Dendritic cell treated with granulocyte-macrophage colony-stimulating factor and Interleukin-4, amounts not matched to agents 40 ng/mL and 50 ng/mL, for 4 days (primary cell): ENCODE results near the gene UBE2V1.

Experiments used
- H3K27ac Mint-ChIP-seq: one replicate; pipeline ENCODE4 v1.8.0; 2022; ENCODE audit warnings: mild to moderate bottlenecking, mixed read lengths
- H3K27me3 Mint-ChIP-seq: one replicate; pipeline ENCODE4 v1.8.0; 2022; ENCODE audit warnings: mild to moderate bottlenecking, mixed read lengths
- H3K36me3 Mint-ChIP-seq: one replicate; pipeline ENCODE4 v1.8.0; 2022; ENCODE audit warnings: low read depth, mixed read lengths
- H3K4me1 Mint-ChIP-seq: one replicate; pipeline ENCODE4 v1.8.0; 2022; ENCODE audit warnings: low read depth, mixed read lengths
- H3K4me3 Mint-ChIP-seq: one replicate; pipeline ENCODE4 v1.8.0; 2022; ENCODE audit warnings: mild to moderate bottlenecking, moderate library complexity, mixed read lengths
- H3K9me3 Mint-ChIP-seq: one replicate; pipeline ENCODE4 v1.8.0; 2022; ENCODE audit warnings: mixed read lengths
- intact Hi-C: fragments of 100-400 bp; cut with micrococcal nuclease; formaldehyde crosslinking; loops from one replicate; pipeline ENCODE4 v1.15.0; 2022

UBE2V1 gene

DNA sequence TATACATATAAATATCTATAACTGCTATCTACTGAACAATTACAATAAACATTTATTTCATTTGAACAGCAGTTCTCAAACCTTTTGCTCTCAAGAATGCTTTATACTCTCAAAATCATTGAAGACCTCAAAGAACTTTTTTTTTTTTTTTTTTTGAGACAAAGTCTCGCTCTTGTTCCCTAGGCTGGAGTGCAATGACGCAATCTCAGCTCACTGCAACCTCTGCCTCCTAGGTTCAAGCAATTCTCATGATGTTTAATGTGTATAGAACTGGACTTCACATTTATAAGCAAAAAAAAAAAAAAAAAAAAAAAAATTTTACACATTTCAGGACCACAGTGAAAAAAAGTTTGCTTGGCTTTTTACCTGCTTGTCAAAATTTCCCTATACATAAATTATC is 11.7 kb downstream of the UBE2V1 start:
- Mint-ChIP-seq H3K27me3 (no peaks in the 10 kb centered on the region), H3K27ac (no peak overlapping the region), H3K4me1 (peaks cover 42% of the 10 kb centered on the region), H3K36me3 (peaks cover 31% of the 10 kb centered on the region), H3K9me3 (no peaks in the 10 kb centered on the region), H3K4me3 (no peak overlapping the region)
- intact Hi-C loops: no loop called here

DNA sequence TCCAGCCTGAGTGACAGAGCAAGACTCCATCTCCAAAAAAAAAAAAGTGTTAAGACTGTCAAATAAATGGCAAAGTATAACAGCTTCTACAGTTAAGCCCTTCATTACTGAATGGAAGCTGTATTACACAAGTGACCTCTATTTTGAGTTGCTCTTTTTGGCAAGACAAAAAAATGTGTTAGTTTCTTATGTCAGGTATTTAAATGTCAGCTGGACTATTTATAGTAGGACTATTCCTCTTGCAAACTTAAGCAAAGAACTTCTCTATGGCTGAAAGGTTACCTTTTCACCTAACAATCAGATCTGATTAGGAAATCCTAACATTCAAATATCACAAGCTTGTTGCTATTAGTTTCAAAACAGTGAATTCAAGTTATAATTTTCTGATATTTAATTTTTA is 12.4 kb downstream of the UBE2V1 start:
- Mint-ChIP-seq H3K4me1 (peaks cover 42% of the 10 kb centered on the region), H3K4me3 (no peak overlapping the region), H3K9me3 (no peaks in the 10 kb centered on the region), H3K27ac (no peak overlapping the region), H3K27me3 (no peaks in the 10 kb centered on the region), H3K36me3 (peaks cover 38% of the 10 kb centered on the region)
- intact Hi-C loops: no loop called here

DNA sequence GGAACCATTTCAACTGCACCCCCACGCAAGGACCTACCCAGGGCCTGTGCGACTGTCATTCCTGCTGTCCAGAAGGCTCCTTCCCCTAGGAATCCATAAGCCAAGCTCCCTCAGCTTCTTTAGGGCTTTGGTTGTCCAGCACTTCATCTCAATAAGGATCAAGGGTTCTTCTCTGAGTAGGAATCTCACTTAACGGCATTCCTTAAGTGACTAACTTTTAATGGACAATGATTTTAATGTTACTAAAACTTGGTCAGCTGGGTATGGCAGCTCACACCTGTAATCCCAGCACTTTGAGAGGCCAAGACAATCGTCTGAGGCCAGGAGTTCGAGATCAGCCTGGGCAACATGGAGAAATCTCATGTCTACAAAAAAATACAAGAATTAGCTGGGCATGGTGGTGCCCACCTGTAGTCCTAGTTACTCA is 13.4 kb downstream of the UBE2V1 start:
- Mint-ChIP-seq H3K27ac (no peak overlapping the region), H3K27me3 (no peaks in the 10 kb centered on the region), H3K36me3 (peaks cover 47% of the 10 kb centered on the region), H3K4me1 (peaks cover 42% of the 10 kb centered on the region), H3K4me3 (no peak overlapping the region), H3K9me3 (no peaks in the 10 kb centered on the region)
- intact Hi-C loops: no loop called here

DNA sequence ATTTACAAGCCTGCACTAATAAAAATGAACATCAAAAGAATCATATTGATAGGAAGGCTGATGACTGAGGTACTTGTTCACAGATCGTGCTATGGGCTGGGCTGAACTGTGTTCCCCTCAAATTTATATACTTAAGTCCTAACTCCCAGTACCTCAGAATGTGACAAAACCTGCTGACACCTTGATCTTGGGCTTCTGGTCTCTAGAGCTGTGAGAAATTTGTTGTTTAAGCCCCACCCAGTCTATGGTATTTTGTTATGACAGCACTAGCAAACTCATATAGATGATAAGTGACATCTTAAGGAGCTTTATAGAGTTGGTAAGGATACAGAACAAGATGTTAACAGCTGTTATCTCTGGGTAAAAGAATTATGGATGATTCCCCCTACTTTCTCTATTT is 13.8 kb downstream of the UBE2V1 start:
- H3K27ac Mint-ChIP-seq: no peak overlapping the region
- no peaks in the 10 kb centered on the region for H3K9me3 Mint-ChIP-seq
- no peak overlapping the region for H3K4me3 Mint-ChIP-seq
- peaks cover 51% of the 10 kb centered on the region for H3K36me3 Mint-ChIP-seq
- peaks cover 42% of the 10 kb centered on the region for H3K4me1 Mint-ChIP-seq
- no peaks in the 10 kb centered on the region for H3K27me3 Mint-ChIP-seq
- intact Hi-C loops: no loop called here

DNA sequence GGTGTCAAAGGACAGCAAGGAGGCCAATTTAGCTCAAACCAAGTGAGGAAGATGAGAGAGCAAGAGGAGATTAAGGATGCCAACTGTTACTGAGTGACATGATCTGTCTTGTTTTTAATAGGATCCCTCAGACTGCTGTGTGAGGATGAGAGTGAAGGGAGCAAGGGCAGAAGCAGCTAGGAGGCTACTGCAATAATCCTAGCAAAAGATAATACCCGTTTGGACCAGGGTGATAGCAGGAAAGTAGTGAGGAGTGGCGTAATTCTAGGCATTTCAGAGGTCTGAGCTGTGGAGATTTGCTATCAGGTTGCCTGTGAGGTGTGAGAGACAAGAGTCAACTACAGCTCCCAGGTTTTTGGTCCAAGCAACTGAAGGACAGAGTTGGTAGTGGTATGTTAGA is 14.7 kb downstream of the UBE2V1 start:
- H3K4me1 Mint-ChIP-seq: peaks cover 34% of the 10 kb centered on the region
- H3K27me3 Mint-ChIP-seq: no peaks in the 10 kb centered on the region
- peaks cover 56% of the 10 kb centered on the region for H3K36me3 Mint-ChIP-seq
- no peaks in the 10 kb centered on the region for H3K9me3 Mint-ChIP-seq
- no peak overlapping the region for H3K27ac Mint-ChIP-seq
- H3K4me3 Mint-ChIP-seq: no peak overlapping the region
- intact Hi-C loops: no loop called here

DNA sequence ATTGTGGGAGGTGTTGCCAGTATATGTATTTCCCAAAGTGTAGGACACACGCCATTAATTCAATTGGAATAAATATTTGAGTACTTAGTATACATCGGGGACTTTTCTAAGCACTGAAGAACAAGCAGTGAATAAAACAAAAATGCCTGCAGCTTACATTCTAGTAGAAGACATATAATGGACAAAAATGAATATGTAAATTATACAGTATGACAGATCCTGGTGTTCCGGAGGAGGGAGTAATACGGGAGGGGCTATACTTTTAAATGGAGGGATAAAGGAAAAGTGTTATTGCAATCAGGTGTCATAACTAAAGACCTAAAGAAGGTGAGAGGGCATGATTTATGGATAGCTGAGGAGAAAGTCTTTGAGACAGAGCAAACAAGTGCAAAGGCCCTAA is 15.1 kb downstream of the UBE2V1 start:
- H3K4me3 Mint-ChIP-seq: no peak overlapping the region
- intact Hi-C loops: no loop called here
- no peak overlapping the region for H3K27ac Mint-ChIP-seq
- peaks cover 56% of the 10 kb centered on the region for H3K36me3 Mint-ChIP-seq
- no peaks in the 10 kb centered on the region for H3K27me3 Mint-ChIP-seq
- peaks cover 30% of the 10 kb centered on the region for H3K4me1 Mint-ChIP-seq
- H3K9me3 Mint-ChIP-seq: no peaks in the 10 kb centered on the region

DNA sequence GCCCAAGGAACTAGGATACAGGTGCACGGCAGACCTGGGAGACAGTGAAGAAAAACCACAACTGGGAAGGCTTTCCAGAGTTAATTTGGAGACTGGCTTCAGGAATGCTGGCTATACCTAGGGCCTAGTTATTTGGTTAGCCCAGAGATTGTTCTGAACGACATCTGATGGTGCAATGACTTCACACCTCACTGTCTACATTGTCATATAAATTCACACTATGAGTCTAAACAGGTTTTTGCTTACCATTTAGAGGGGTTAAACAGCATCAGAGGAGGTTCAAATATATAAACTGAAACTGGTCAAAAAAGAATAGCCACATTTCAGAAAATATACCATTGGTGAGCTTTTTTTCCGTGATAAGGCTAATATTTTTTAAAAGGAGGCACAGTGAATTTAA is 16.7 kb downstream of the UBE2V1 start:
- Mint-ChIP-seq H3K4me1 (peaks cover 19% of the 10 kb centered on the region), H3K9me3 (no peaks in the 10 kb centered on the region), H3K4me3 (no peak overlapping the region), H3K27ac (no peak overlapping the region), H3K27me3 (no peaks in the 10 kb centered on the region), H3K36me3 (peaks cover 60% of the 10 kb centered on the region)
- intact Hi-C loops: no loop called here

DNA sequence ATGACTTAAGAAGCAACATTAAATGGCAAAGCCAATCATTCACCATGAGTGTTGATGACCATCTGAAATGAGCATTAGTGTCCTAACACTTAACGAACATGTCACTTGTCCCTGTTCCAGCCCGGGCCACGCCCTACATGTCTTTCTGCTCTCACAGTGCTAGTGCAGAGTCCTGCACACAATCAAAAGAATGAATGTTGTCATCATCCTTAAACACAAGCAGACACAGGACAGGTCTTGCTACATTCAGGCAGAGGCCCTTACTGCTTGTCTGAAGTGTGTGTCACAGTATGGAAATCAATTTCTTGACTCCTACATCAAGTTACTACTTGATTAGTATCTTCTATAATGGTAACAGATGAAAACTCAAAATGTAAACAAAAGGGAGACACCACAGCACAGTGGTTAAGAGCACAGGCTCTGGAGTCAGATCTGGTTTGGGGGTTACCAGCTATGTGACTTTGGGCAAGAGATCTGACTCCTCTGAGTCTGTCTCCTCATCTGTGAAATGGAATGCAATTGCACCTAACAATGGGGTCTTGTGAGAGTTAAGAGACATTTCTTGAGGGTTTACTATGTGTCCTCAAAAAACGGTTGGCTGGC is 17.4 kb downstream of the UBE2V1 start:
- no peak overlapping the region for H3K27ac Mint-ChIP-seq
- H3K27me3 Mint-ChIP-seq: no peaks in the 10 kb centered on the region
- H3K4me3 Mint-ChIP-seq: no peak overlapping the region
- intact Hi-C loops: no loop called here
- H3K9me3 Mint-ChIP-seq: no peaks in the 10 kb centered on the region
- H3K36me3 Mint-ChIP-seq: peaks cover 62% of the 10 kb centered on the region
- peaks cover 19% of the 10 kb centered on the region for H3K4me1 Mint-ChIP-seq

DNA sequence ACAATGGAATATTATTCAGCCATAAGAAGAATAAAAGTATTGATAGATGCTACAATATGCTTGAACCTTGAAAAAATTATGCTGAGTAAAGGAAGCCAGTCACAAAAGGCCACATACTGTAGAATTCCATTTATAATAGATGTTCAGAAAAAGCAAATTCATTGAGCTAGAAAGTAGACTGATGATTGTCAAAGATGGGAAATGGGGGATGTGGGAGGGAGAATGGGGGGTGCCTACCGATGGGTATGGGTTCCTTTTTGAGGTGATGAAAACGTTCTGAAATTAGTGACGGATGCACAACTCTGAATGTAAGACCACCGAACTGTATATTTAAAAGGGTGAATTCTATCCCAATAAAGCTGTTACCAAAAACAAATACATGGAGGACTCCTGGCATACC is 18.4 kb downstream of the UBE2V1 start:
- no peaks in the 10 kb centered on the region for H3K27me3 Mint-ChIP-seq
- H3K27ac Mint-ChIP-seq: no peak overlapping the region
- H3K9me3 Mint-ChIP-seq: no peaks in the 10 kb centered on the region
- intact Hi-C loops: no loop called here
- H3K4me3 Mint-ChIP-seq: no peak overlapping the region
- peaks cover 15% of the 10 kb centered on the region for H3K4me1 Mint-ChIP-seq
- H3K36me3 Mint-ChIP-seq: peaks cover 72% of the 10 kb centered on the region

DNA sequence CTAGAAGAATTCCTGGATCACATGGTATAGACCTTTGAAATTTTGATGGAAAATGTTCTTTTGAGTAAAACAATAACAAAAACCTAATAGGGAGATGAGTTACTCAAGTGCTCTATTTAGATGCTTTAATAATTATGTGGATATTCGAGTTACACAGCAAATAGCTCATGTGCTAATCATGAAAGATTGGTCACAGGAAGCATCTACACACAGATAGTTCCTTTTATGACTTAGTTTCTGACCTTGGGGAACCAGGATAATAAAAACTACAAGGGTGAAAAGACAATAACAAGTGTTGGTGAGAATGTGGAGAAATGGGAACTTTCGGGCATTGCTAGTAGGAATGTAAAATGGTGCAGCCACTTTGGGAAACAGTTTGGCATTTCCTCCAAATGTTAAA is 19.7 kb downstream of the UBE2V1 start:
- Mint-ChIP-seq H3K36me3 (peaks cover 82% of the 10 kb centered on the region), H3K4me1 (peaks cover 8% of the 10 kb centered on the region), H3K27ac (no peak overlapping the region), H3K27me3 (no peaks in the 10 kb centered on the region), H3K4me3 (no peak overlapping the region), H3K9me3 (no peaks in the 10 kb centered on the region)
- intact Hi-C loops: no loop called here

DNA sequence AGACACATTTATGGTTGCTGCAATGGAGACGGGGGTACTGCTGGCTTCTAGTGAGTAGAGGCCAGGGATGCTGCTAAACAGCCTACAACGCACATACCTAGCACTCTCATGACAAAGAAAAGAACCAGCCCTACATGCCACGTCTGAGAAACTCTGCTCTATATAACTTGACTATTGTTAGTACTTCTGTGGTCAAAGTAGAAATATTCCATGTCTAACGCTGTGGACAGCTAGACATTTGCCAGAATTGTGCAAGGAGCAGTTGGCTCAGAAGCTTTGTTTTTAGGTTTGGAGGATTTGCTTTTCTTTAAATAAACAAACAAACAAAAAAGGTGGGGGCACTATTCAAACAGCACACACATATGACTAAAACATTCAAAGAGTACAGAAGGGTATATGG is 20.5 kb downstream of the UBE2V1 start:
- no peak overlapping the region for H3K27ac Mint-ChIP-seq
- no peak overlapping the region for H3K4me3 Mint-ChIP-seq
- H3K9me3 Mint-ChIP-seq: no peaks in the 10 kb centered on the region
- H3K4me1 Mint-ChIP-seq: peaks cover 3% of the 10 kb centered on the region
- H3K27me3 Mint-ChIP-seq: no peaks in the 10 kb centered on the region
- intact Hi-C loops: no loop called here
- peaks cover 82% of the 10 kb centered on the region for H3K36me3 Mint-ChIP-seq

DNA sequence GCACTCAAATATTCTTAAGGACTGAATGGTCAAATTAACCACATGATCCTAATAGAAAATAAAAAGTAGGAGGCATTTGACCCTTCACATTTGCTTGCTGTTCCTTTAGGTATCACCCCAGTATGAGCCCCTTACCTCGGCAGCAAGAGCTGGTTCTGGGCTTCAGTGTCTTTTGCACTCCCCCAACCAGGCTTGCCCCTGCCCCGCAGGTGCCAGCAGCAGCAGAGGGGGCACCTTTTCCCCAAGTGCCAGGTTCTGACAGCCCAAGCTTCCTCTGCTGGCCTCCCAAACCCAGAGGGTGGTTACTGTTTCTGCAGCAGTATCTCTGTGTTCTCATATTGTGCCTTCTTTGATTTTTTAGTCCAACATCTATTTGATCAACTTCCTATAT is 23.2 kb downstream of the UBE2V1 start:
- no peak overlapping the region for H3K27ac Mint-ChIP-seq
- H3K9me3 Mint-ChIP-seq: no peaks in the 10 kb centered on the region
- H3K4me1 Mint-ChIP-seq: peaks cover 29% of the 10 kb centered on the region
- H3K27me3 Mint-ChIP-seq: no peaks in the 10 kb centered on the region
- peaks cover 59% of the 10 kb centered on the region for H3K36me3 Mint-ChIP-seq
- intact Hi-C loops: loop anchor here (5.0 kb wide), 1 partner anchor 112 kb away; no protein-coding TSS in a partner anchor
- no peak overlapping the region for H3K4me3 Mint-ChIP-seq

DNA sequence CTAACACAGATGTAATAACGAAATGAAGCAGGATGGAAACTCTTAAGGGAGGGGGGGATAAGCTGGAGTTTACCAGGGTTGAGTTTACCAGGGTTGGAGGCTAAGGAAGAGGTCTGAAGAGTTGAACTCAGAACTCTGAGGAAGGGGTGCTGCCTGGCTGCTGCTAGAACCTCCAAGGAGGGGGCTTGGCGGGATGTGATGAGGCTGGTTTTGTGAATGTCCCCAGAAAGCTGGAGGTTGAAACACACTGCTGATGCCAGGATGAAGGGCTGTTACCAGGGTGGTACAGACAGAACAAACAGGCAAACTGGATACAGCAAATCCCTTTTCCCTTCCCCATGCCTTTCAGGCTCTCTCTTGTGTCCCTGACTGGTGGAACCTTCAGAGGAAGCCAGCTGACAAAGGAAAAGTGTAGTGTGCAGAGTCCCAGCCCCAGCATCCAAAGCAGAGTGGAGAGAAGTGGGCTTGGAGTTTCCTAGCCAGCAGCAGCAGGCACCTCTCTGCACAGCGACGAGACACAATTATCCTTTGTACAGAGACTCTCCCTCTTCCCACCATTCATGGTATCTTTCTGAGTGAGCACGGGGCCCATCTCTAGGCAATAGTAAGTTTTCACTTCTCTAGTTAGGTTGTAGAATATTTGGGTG is 23.7 kb downstream of the UBE2V1 start:
- Mint-ChIP-seq H3K9me3 (no peaks in the 10 kb centered on the region), H3K4me1 (peaks cover 29% of the 10 kb centered on the region), H3K27me3 (no peaks in the 10 kb centered on the region), H3K27ac (no peak overlapping the region), H3K4me3 (no peak overlapping the region), H3K36me3 (peaks cover 58% of the 10 kb centered on the region)
- intact Hi-C loops: loop anchor here (5.0 kb wide), 1 partner anchor 112 kb away; no protein-coding TSS in a partner anchor

DNA sequence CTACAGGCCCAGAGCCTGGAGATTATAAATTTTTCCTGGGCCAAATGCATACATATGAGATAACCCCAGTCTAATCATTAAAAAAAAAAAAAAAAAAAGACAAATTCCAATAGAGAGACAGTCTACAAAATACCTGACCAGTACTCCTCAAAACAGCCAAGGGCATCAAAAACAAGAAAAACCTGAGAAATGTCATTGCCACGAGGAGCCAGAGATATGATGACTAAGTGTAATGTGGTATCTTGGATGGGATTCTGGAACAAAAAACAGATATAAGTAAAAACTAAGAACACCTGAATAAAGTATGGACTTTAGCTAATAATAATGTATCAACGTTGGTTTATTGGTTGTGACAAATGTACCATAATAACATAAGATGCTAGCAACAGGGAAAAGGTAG is 24.9 kb downstream of the UBE2V1 start:
- Mint-ChIP-seq H3K4me1 (peaks cover 29% of the 10 kb centered on the region), H3K27me3 (no peaks in the 10 kb centered on the region), H3K36me3 (peaks cover 62% of the 10 kb centered on the region), H3K4me3 (no peak overlapping the region), H3K27ac (no peak overlapping the region), H3K9me3 (no peaks in the 10 kb centered on the region)
- intact Hi-C loops: loop anchor here (5.0 kb wide), 1 partner anchor 111 kb away; no protein-coding TSS in a partner anchor
